Subcutaneous abdominal adipose tissue (tissue), 5 donors: ENCODE data around the gene ADH1A.
"Not testable (repeated sequence)": the region's sequence is repeated elsewhere in the genome, so short reads cannot be mapped to it uniquely, and the experiment has no call there.

Experiments used
- H3K27ac ChIP-seq: one replicate; pipeline ENCODE4 v1.7.0; 2013; ENCODE audit warnings: low read depth, mild to moderate bottlenecking, inconsistent platforms, low read length, moderate library complexity
- H3K27me3 ChIP-seq, 5 donors: one replicate each; pipeline ENCODE4 v1.7.0; 2013; ENCODE audit warnings: low read length in 5 of 5, inconsistent platforms in 1 of 5; ENCODE audit not compliant: control insufficient read depth in 5 of 5, insufficient read depth in 4 of 5
- H3K36me3 ChIP-seq, 5 donors: one replicate each; pipeline ENCODE4 v1.7.0; 2013; ENCODE audit warnings: low read length in 5 of 5; ENCODE audit not compliant: control insufficient read depth in 5 of 5, insufficient read depth in 5 of 5
- H3K4me1 ChIP-seq, 5 donors: one replicate each; pipeline ENCODE4 v1.7.0; 2013; ENCODE audit warnings: low read length in 5 of 5, mild to moderate bottlenecking in 3 of 5, moderate library complexity in 1 of 5; ENCODE audit not compliant: control insufficient read depth in 5 of 5, insufficient read depth in 5 of 5
- H3K4me3 ChIP-seq, 5 donors: one replicate each; pipeline ENCODE4 v1.7.0; 2013; ENCODE audit warnings: low read length in 5 of 5, low read depth in 1 of 5
- H3K9ac ChIP-seq, 5 donors: one replicate each; pipeline ENCODE4 v1.7.0; 2013; ENCODE audit warnings: low read length in 5 of 5, mild to moderate bottlenecking in 4 of 5, moderate library complexity in 3 of 5
- H3K9me3 ChIP-seq, 5 donors: one replicate each; pipeline ENCODE4 v1.7.0; 2013; ENCODE audit warnings: low read length in 5 of 5; ENCODE audit not compliant: control insufficient read depth in 5 of 5
- donor health status: healthy.
- donor health status: healthy.
- donor health status: healthy.
- donor health status: healthy.
- donor health status: healthy.

The ADH1A gene

DNA sequence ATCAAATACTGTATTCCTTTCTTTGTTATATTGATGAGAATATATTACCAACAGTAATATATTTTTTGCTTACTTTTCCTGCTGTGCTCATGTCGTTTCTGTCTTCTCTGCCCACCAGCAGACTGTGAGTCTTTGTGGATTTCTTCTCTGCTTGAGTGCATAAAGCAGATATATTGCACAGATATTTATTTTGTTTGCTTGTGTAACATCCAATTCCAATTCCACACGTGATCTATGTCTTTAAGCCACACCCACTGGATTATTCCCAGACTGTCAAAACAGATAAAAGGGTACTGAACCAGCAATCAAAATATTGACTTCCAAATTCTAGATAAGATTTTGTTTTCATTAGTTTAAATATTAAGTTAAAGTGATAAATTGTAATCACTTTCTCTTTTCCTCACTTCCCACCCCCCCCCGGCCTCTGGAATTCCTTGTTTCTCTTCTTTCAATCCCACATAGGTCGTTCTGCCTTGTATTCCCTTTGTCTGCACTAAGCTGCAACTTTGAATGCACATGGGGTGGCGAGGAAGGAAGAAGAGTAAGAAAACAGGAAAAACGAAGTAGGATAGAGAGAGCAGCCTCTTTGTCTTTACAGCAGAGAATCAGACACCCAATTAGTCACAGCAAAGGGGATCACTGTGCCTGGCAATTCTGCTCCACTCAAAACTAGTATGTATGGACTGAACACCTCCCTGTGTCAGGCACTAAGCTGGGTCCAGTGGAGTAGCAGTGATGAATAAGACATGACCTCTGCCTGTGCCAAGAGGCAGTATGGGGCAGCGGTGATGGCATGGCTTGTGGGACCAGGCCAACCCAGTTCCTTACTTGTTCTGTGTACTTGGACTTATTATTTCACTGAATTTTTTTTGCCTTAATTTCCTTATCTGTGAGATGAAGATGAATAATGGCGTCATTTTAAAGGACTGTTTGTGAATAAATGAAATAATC is 30.7 kb upstream of the ADH1A start, which contains the start of gene ADH1B:
Gene ADH1B (minus strand): TSS at position 161 of the 951 bp plus-strand sequence. CDS start 70 bp downstream, at position 91.
- H3K36me3 ChIP-seq = peaks cover 7 to 21% (median 10%) of the 10 kb centered on the region in 5 donors
- H3K9me3 ChIP-seq = no peaks in the 10 kb centered on the region
- peak within 1 kb of the TSS; percentile 63 to 88 (median 69) for H3K4me3 ChIP-seq
- H3K4me1 ChIP-seq = peaks cover 0 to 71% (median 41%) of the 10 kb centered on the region in 5 donors
- peak within 1 kb of the TSS; percentile 10 to 91 (median 64) for H3K9ac ChIP-seq
- H3K27ac ChIP-seq = peak within 1 kb of the TSS; percentile 94
- H3K27me3 ChIP-seq = no peaks in the 10 kb centered on the region

DNA sequence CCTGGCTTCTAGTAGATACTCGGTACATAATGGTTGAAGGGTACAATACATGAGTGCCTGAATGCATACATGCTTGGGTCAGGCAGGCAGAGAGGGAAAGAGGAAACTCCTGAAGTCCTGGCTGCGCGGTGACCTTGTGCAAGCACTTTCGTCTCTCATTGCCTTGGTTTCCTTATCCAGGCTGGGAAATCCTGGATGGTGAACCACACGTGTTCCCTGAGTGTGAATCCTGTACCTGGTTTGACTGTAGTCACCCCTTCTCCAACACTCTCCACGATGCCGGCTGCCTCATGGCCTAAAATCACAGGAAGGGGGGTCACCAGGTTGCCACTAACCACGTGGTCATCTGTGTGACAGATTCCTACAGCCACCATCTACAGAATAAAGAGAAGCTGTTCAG is 27.0 kb upstream of the ADH1A start:
- H3K27me3 ChIP-seq, H3K9me3 ChIP-seq: not testable (repeated sequence)
- Histone ChIP-seq H3K4me3 (peak overlapping the region; percentile 44 to 69 (median 61)), H3K36me3 (peaks cover 11 to 43% (median 27%) of the 10 kb centered on the region in 5 donors), H3K27ac (peak overlapping the region; percentile 94), H3K9ac (peak overlapping the region in 2 of 5 donors; percentile 27 to 91), H3K4me1 (peaks cover 0 to 74% (median 37%) of the 10 kb centered on the region in 5 donors)

DNA sequence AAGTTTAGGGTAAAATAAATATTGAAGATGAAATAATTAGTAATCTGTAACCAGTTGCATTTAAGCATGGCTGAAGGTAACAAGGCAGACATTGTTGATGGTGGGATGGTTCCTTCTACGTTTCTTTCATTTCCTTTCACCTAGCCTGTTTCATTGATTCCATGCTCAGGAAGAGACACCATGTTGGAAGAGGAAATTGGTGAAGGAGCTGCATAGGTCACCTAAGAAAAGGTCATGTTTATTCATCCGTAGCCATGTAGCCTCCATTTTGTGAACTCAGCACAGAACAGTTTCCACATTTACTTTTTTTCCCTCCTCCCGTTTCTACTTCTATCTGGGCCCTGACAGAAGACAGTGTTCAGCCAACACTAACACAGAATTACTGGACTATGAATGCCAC is 26.6 kb upstream of the ADH1A start:
- Histone ChIP-seq H3K36me3 (peaks cover 11 to 48% (median 29%) of the 10 kb centered on the region in 5 donors), H3K9me3 (no peaks in the 10 kb centered on the region), H3K27me3 (no peaks in the 10 kb centered on the region), H3K9ac (peak overlapping the region in 2 of 5 donors; percentile 52 to 70), H3K4me1 (peaks cover 0 to 71% (median 41%) of the 10 kb centered on the region in 5 donors), H3K4me3 (peak overlapping the region; percentile 44 to 69 (median 61)), H3K27ac (peak overlapping the region; percentile 94)

DNA sequence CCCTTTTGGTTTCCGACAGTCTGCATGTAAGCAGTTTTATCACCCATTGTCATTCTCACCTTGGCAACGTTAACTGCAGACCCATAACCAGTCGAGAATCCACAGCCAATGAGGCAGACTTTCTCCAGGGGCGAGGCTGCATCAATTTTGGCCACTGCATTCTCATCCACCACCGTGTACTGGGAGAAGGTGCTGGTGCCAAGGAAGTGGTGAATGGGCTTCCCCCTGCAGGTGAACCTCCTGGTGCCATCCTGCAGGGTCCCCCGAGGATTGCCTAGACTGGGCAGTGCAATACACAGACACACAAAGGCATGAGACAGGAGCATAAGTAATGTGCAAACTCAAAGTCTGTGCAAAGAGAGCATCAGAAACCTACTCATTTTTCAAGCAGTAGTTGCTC is 25.1 kb upstream of the ADH1A start:
- Histone ChIP-seq H3K9me3 (no peaks in the 10 kb centered on the region), H3K9ac (peak overlapping the region in 1 of 5 donors; percentile 70), H3K4me1 (peaks cover 0 to 72% (median 34%) of the 10 kb centered on the region in 5 donors), H3K27me3 (no peaks in the 10 kb centered on the region), H3K4me3 (peak overlapping the region in 4 of 5 donors; percentile 17 to 59 (median 32)), H3K36me3 (peaks cover 18 to 62% (median 44%) of the 10 kb centered on the region in 5 donors), H3K27ac (peak overlapping the region; percentile 94)

DNA sequence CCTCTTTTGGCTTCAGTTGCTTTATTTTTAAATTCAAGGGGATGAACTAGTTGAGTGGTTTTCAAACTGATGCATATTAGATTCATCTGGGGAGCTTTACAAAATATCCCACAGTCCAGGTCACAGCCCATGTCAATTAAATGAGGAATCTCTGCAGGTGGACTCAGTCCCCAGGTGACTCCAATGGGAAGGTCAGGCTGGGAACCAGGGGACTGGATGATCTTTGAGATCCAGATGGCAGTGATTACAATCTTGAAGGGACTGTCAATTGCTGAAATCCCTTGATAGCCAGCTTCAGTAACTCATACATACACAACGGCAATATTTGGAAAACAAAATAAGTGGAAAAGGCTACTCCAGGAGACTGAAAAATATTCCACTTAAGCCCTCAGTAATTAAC is 23.4 kb upstream of the ADH1A start:
- peak overlapping the region; percentile 94 for H3K27ac ChIP-seq
- H3K9ac ChIP-seq = peak overlapping the region in 2 of 5 donors; percentile 13 to 66
- no peaks in the 10 kb centered on the region for H3K9me3 ChIP-seq
- peaks cover 0 to 71% (median 34%) of the 10 kb centered on the region in 5 donors for H3K4me1 ChIP-seq
- H3K4me3 ChIP-seq = no peak overlapping the region
- H3K36me3 ChIP-seq = peaks cover 20 to 78% (median 53%) of the 10 kb centered on the region in 5 donors
- no peaks in the 10 kb centered on the region for H3K27me3 ChIP-seq

DNA sequence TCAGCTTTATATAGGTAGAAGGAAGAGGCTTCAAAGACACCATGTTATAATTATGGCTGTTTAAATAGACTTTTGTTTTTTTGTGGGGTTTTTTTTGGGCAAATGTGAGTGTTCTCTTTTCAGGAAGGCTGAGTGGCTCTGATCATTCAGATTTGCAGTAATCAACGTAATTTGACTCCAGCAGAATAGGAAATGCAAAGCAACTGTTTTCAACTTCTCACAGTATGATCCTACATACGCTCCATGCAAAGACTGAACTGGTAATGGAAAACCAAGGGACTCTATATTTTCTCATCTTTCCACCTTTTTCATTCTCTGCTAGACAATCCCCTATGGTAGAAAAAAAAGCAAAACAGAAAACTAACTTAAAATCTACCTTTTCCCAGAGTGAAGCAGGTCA is 19.6 kb upstream of the ADH1A start:
- Histone ChIP-seq H3K27me3 (no peaks in the 10 kb centered on the region), H3K36me3 (peaks cover 11 to 69% (median 49%) of the 10 kb centered on the region in 5 donors), H3K4me3 (no peak overlapping the region), H3K9ac (peak overlapping the region in 1 of 5 donors; percentile 8), H3K9me3 (no peaks in the 10 kb centered on the region), H3K27ac (peak overlapping the region; percentile 67), H3K4me1 (peaks cover 0 to 38% (median 15%) of the 10 kb centered on the region in 5 donors)

DNA sequence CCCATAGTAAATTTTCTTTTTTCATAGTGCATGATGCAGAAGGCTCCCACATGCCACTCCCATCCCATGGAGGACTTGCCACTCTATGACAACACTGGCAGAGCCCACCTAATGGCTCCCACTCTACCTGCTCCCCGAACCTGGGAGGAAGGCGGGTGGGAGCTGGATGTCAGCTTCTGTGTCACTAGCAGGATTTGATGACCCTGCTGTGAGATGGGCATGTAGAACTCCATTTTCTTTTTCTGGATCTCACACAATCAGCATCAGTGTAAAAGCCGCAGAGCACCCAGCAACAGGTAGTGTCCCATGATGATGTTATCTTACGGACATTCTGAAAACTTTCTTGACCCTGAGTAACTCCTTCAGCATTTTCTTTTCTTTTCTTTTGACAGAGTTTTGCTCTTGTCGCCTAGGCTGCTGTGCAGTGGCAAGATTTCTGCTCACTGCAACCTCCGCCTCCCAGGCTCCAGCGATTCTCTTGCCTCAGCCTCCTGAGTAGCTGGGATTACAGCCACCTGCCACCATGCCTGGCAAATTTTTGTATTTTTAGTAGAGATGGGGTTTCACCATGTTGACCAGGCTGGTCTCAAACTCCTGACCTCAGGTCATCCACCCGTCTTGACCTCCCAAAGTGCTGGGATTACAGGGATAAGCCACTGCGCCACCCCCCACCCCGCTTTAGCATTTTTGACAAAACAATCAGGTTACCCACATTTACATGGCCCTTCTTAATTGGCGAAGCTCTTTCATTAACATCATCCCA is 15.0 kb upstream of the ADH1A start:
- Histone ChIP-seq H3K9me3 (no peaks in the 10 kb centered on the region), H3K4me3 (no peak overlapping the region), H3K36me3 (peaks cover 4 to 39% (median 22%) of the 10 kb centered on the region in 5 donors), H3K27ac (peak overlapping the region; percentile 6), H3K9ac (no peak overlapping the region), H3K4me1 (peaks cover 0 to 15% (median 7%) of the 10 kb centered on the region in 5 donors), H3K27me3 (no peaks in the 10 kb centered on the region)

DNA sequence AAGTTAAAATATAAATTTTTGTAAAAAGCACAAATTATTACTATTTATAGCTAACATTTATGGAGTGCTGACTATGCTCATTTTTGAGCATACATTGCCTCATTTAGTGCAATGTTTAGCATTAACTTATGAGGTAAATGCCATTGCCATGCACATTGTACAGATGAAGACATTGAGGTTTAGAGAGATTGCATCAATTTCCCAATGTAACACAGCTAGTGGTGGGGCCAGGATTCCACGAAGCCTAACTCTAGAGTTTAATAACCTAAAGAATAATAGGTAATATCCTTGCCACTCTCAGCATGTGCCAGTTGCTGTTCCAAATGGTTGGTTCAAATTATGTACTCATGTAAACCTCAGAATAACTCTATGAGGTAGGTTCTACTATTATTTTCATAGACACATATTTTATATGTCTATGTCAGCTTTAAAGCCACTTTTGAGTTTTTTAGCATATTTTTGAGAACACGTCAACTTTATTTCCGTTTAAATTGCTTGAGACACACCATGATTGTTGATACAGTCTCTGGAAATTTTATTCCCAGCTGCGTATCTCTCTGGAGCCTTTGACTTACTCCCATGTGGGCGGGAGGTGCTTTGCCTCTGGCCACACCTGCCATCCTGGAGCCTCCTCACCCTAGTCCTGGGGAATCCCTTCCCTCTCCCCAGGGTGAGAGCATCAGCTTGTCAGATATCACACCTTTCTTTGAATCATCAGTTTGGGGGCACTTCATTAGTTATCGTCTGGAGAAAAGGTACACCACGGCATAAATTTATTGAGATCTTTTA is 10.8 kb upstream of the ADH1A start:
- H3K27me3 ChIP-seq = no peaks in the 10 kb centered on the region
- peak overlapping the region; percentile 31 for H3K27ac ChIP-seq
- peaks cover 0 to 19% (median 7%) of the 10 kb centered on the region in 5 donors for H3K4me1 ChIP-seq
- H3K4me3 ChIP-seq = no peak overlapping the region
- no peak overlapping the region for H3K9ac ChIP-seq
- H3K9me3 ChIP-seq = no peaks in the 10 kb centered on the region
- peaks cover 0 to 2% (median 0%) of the 10 kb centered on the region in 5 donors for H3K36me3 ChIP-seq

DNA sequence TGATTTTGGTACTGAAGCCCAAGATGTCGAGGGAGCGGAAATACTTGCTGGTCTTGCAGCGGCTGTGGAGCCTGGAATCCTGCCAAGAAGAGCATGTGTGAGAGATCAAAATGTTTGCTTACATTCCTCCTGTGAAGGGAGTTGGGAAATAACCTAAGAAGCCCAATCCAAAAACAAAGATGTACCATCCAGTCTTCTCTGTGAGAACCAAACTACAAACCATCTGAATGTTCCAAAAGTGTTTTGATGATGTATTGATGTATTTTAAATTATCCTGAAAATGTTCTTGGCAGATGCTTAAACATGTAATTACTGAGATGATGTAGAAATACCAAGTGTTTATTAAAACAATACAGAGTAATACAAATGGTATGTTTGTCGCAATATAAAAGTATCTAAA is 10.1 kb upstream of the ADH1A start:
- no peaks in the 10 kb centered on the region for H3K9me3 ChIP-seq
- peaks cover 0 to 19% (median 7%) of the 10 kb centered on the region in 5 donors for H3K4me1 ChIP-seq
- no peak overlapping the region for H3K9ac ChIP-seq
- no peaks in the 10 kb centered on the region for H3K27me3 ChIP-seq
- no peaks in the 10 kb centered on the region for H3K36me3 ChIP-seq
- H3K27ac ChIP-seq = peak overlapping the region; percentile 31
- no peak overlapping the region for H3K4me3 ChIP-seq
